Loucy (cell line): Measurements from ENCODE around the gene PAPPA2.

Experiments used
- EZH2phosphoT487 ChIP-seq: fragments of 200-600 bp; IDR thresholded peaks from 2 replicates; pipeline ENCODE4 v1.6.1; 2018; ENCODE audit warnings: antibody characterized with exemption, mild to moderate bottlenecking, moderate library complexity, borderline replicate concordance
- TF ChIP-seq, protein P1 (sequence below): fragments of 200-600 bp; sonication (generic); conservative IDR thresholded peaks from 2 replicates; pipeline ENCODE4 v1.5.1; 2014; ENCODE audit warnings: mild to moderate bottlenecking, antibody characterized with exemption, low read length

DNA sequence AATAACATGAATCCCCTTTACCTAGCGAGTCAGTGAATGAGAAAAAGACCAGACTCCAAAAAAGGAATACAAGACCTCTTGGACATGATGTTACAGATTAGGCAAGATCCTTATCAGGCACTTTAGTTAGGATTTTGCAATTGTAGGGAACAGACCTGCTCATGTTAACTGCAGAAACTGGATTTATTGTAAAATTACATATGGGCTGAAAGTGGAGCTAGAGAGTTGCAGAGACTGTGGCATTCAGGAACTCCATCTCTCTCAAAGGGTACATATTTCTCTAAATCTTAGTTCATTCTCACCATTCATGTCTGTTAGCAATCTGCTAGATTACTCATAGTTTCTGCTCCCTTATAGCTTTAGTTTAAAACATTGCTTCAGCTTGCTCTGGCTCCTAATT lies 142.2 kb downstream of the PAPPA2 start:
- TF ChIP-seq, protein P1, sequence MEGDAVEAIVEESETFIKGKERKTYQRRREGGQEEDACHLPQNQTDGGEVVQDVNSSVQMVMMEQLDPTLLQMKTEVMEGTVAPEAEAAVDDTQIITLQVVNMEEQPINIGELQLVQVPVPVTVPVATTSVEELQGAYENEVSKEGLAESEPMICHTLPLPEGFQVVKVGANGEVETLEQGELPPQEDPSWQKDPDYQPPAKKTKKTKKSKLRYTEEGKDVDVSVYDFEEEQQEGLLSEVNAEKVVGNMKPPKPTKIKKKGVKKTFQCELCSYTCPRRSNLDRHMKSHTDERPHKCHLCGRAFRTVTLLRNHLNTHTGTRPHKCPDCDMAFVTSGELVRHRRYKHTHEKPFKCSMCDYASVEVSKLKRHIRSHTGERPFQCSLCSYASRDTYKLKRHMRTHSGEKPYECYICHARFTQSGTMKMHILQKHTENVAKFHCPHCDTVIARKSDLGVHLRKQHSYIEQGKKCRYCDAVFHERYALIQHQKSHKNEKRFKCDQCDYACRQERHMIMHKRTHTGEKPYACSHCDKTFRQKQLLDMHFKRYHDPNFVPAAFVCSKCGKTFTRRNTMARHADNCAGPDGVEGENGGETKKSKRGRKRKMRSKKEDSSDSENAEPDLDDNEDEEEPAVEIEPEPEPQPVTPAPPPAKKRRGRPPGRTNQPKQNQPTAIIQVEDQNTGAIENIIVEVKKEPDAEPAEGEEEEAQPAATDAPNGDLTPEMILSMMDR: no peak
- no peak for TF ChIP-seq EZH2phosphoT487
